ENCODE measurements around the gene HCAR3.
A peak's percentile ranks its signal among the peaks of the same experiment; 100 is the strongest.
"Not testable (repeated sequence)": the region's sequence is repeated elsewhere in the genome, so short reads cannot be mapped to it uniquely, and the experiment has no call there.

Gene HCAR3

GRCh38 chr12:122716658-122717057, at the start of gene HCAR3:
Gene HCAR3 (minus strand): TSS chr12:122716811. CDS start chr12:122716737, 74 bp downstream.
- not testable (repeated sequence) for DNase-seq

GRCh38 chr12:122757568-122757967, 41.0 kb upstream of the HCAR3 start:
- DNase-seq, result no peak

GRCh38 chr12:122754790-122755189, 38.2 kb upstream of the HCAR3 start:
- DNase-seq, result no peak

- no peak for DNase-seq
Measured at GRCh38 chr12:122753319-122753650, 36.7 kb upstream of the HCAR3 start.

- DNase-seq, result peak; percentile 99
Measured at GRCh38 chr12:122752464-122753318, 36.1 kb upstream of the HCAR3 start, which contains the start of gene DENR. Gene DENR (plus strand): TSS chr12:122752824. CDS start chr12:122753702, 878 bp downstream.

- DNase-seq, result not testable (repeated sequence)
Measured at GRCh38 chr12:122750781-122751515, 34.3 kb upstream of the HCAR3 start.

GRCh38 chr12:122749569-122750332, 33.1 kb upstream of the HCAR3 start:
- no peak for DNase-seq

GRCh38 chr12:122747224-122748135, 30.9 kb upstream of the HCAR3 start:
- DNase-seq, result no peak

- no peak for DNase-seq
Measured at GRCh38 chr12:122743895-122744525, 27.4 kb upstream of the HCAR3 start.

GRCh38 chr12:122740351-122740750, 23.7 kb upstream of the HCAR3 start:
- no peak for DNase-seq

- DNase-seq, result no peak
Measured at GRCh38 chr12:122738571-122738970, 22.0 kb upstream of the HCAR3 start.

- no peak for DNase-seq
Measured at GRCh38 chr12:122732611-122733010, 16.0 kb upstream of the HCAR3 start.

- no peak for DNase-seq
Measured at GRCh38 chr12:122732170-122732569, 15.6 kb upstream of the HCAR3 start.

- no peak for DNase-seq
Measured at GRCh38 chr12:122730215-122731014, 13.8 kb upstream of the HCAR3 start, which contains the start of gene HCAR1. Gene HCAR1 (minus strand): TSS chr12:122730844. CDS start chr12:122730339, 505 bp downstream.

- no peak for DNase-seq
Measured at GRCh38 chr12:122729583-122730214, 13.1 kb upstream of the HCAR3 start.

- DNase-seq, result no peak
Measured at GRCh38 chr12:122726080-122726558, 9.5 kb upstream of the HCAR3 start.

- DNase-seq, result no peak
Measured at GRCh38 chr12:122725452-122726079, 9.0 kb upstream of the HCAR3 start.

- DNase-seq, result no peak
Measured at GRCh38 chr12:122724641-122725243, 8.1 kb upstream of the HCAR3 start.

- DNase-seq, result no peak
Measured at GRCh38 chr12:122722387-122722786, 5.8 kb upstream of the HCAR3 start.
